RWPE2 (cell line): ENCODE results near the gene FGD2.

Experiments
- ATAC-seq: fragments of 200-7000 bp; cut with Tn5 transposase; 3 replicates; pipeline ENCODE4 v1.9.1; 2021; ENCODE audit warnings: low read depth
- DNase-seq: peaks from one replicate; pipeline ENCODE4 v3.0.0-alpha.2; 2020; ENCODE audit warnings: low spot score
- H3K27ac ChIP-seq: fragments of 450-650 bp; 2 replicates; pipeline ENCODE4 v1.5.1; 2017; ENCODE audit warnings: mild to moderate bottlenecking; ENCODE audit not compliant: poor library complexity, severe bottlenecking
- H3K27me3 ChIP-seq: fragments of 250-450 bp; sonication (Bioruptor Pico); 2 replicates; pipeline ENCODE4 v1.5.1; 2021; ENCODE audit warnings: mild to moderate bottlenecking, moderate library complexity; ENCODE audit not compliant: insufficient read depth, poor library complexity, severe bottlenecking
- H3K36me3 ChIP-seq: fragments of 250-450 bp; sonication (Bioruptor Pico); 2 replicates; pipeline ENCODE4 v1.5.1; 2020; ENCODE audit warnings: low read depth, mild to moderate bottlenecking, moderate library complexity
- H3K4me1 ChIP-seq: fragments of 250-450 bp; sonication (Bioruptor Pico); 2 replicates; pipeline ENCODE4 v1.5.1; 2021; ENCODE audit warnings: mild to moderate bottlenecking, moderate library complexity; ENCODE audit not compliant: insufficient read depth, poor library complexity, severe bottlenecking
- H3K4me3 ChIP-seq: fragments of 250-450 bp; sonication (Bioruptor Pico); 2 replicates; pipeline ENCODE4 v1.5.1; 2021; ENCODE audit warnings: mild to moderate bottlenecking, moderate library complexity; ENCODE audit not compliant: severe bottlenecking
- H3K9me3 ChIP-seq: fragments of 250-450 bp; sonication (Bioruptor Pico); 2 replicates; pipeline ENCODE4 v1.5.1; 2021; ENCODE audit warnings: mild to moderate bottlenecking, moderate library complexity; ENCODE audit not compliant: severe bottlenecking
- CTCF ChIP-seq: fragments of 450-650 bp; IDR thresholded peaks from one replicate; pipeline ENCODE4 v1.5.1; 2017; ENCODE audit warnings: mild to moderate bottlenecking, moderate library complexity; ENCODE audit not compliant: poor library complexity, severe bottlenecking

Gene FGD2

GRCh38 chr6:37054580-37054979 lies 49.1 kb downstream of the FGD2 start:
- H3K4me1 ChIP-seq = peaks cover 42% of the 10 kb centered on the region
- H3K36me3 ChIP-seq = no peaks in the 10 kb centered on the region
- TF ChIP-seq CTCF = no peak
- H3K27me3 ChIP-seq = no peaks in the 10 kb centered on the region
- no peak for ATAC-seq
- no peaks in the 10 kb centered on the region for H3K9me3 ChIP-seq
- DNase-seq = no peak
- no peak overlapping the region for H3K4me3 ChIP-seq
- peak overlapping the region; percentile 97 for H3K27ac ChIP-seq

DNA sequence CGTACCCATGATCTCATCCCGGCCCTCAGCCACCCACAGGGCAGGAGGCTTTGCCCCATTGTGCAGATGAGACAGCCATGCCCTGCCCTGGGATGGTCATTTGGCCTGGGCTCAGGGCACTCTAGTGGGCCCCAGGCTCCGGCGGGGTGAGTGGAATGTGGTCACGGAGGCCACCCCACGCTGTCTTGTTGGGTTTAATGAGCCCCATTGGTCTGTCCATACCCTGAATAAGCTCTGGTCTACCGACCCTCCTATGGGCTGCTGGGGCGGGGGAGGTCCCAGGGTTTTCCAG lies 50.6 kb downstream of the FGD2 start:
- no peaks in the 10 kb centered on the region for H3K27me3 ChIP-seq
- DNase-seq = no peak
- no peaks in the 10 kb centered on the region for H3K9me3 ChIP-seq
- peaks cover 52% of the 10 kb centered on the region for H3K4me1 ChIP-seq
- TF ChIP-seq CTCF = no peak
- peak; percentile 50 for ATAC-seq
- no peak overlapping the region for H3K4me3 ChIP-seq
- H3K27ac ChIP-seq = peak overlapping the region; percentile 97
- H3K36me3 ChIP-seq = no peaks in the 10 kb centered on the region

- ATAC-seq = peak; percentile 66
- Histone ChIP-seq H3K27ac (peak overlapping the region; percentile 97), H3K27me3 (no peaks in the 10 kb centered on the region)
Measured at GRCh38 chr6:37056439-37057127, 51.1 kb downstream of the FGD2 start.

GRCh38 chr6:37057128-37057471 lies 51.6 kb downstream of the FGD2 start:
- DNase-seq = no peak
- H3K4me1 ChIP-seq = peaks cover 52% of the 10 kb centered on the region
- H3K36me3 ChIP-seq = no peaks in the 10 kb centered on the region
- no peak for TF ChIP-seq CTCF
- H3K27me3 ChIP-seq = no peaks in the 10 kb centered on the region
- H3K27ac ChIP-seq = peak overlapping the region; percentile 97
- H3K9me3 ChIP-seq = no peaks in the 10 kb centered on the region
- H3K4me3 ChIP-seq = no peak overlapping the region
- ATAC-seq = no peak

More at GRCh38 chr6:37056439-37057127, 51.1 kb downstream of the FGD2 start:
- no peak overlapping the region for H3K4me3 ChIP-seq
- no peaks in the 10 kb centered on the region for H3K9me3 ChIP-seq
- DNase-seq = peak; percentile 98
- no peaks in the 10 kb centered on the region for H3K36me3 ChIP-seq
- TF ChIP-seq CTCF = no peak
- peaks cover 52% of the 10 kb centered on the region for H3K4me1 ChIP-seq

DNA sequence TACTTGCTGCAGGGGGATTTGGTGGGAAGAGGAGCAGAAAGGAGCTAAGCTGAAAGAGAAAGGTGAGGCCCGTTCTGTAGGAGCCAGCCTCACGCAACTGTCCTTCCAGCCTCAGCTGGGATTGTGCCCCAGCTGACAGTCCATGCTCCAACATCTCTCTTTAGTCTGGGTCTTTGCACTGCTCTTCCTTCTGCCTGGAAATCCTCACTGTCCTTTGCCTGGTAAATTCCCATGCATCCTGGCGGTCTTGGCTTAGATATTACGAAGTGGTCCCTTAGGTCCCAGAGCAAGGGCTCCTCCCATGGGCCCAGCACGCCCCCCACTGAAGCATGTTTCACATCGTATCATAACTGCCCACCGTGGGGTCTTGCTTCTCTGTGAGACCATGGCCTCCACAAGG lies 52.2 kb downstream of the FGD2 start:
- no peak for ATAC-seq
- H3K4me1 ChIP-seq = peaks cover 52% of the 10 kb centered on the region
- TF ChIP-seq CTCF = no peak

More for the DNA sequence above, 52.2 kb downstream of the FGD2 start:
- no peaks in the 10 kb centered on the region for H3K27me3 ChIP-seq
- H3K4me3 ChIP-seq = no peak overlapping the region
- H3K27ac ChIP-seq = peak overlapping the region; percentile 97
- no peaks in the 10 kb centered on the region for H3K9me3 ChIP-seq
- no peak for DNase-seq
- H3K36me3 ChIP-seq = no peaks in the 10 kb centered on the region
